SK-N-SH (cell line): ENCODE data around the gene B3GALT4. TPM values are rescaled to one million over a fixed set of nuclear protein-coding genes. Genes with fewer than 3 reads are reported as not detected.
A peak's percentile ranks its signal among the peaks of the same experiment; 100 is the strongest.

Experiments used
- CTCF ChIA-PET: fragments of 300-600, 350-600 bp; formaldehyde crosslinking; extraction: SDS; loops from one replicate; lab custom pipeline; 2021; lab: Yijun Ruan, JAX
- POLR2A ChIA-PET: fragments of 350-600 bp; sonication (Branson Sonifier 250); formaldehyde crosslinking; extraction: SDS; loops from one replicate; lab custom pipeline; 2020; ENCODE audit warnings: antibody characterized with exemption, inconsistent platforms; lab: Yijun Ruan, JAX
- DNase-seq: peaks from one replicate; pipeline ENCODE4 v3.0.0; 2012
- H2AFZ ChIP-seq: fragments of 200-600 bp; sonication (generic); 2 replicates; pipeline ENCODE4 v1.8.1; 2016; ENCODE audit warnings: antibody characterized with exemption, mild to moderate bottlenecking, low read depth
- H3F3A ChIP-seq: fragments of 200-600 bp; sonication (generic); replicated peaks from 2 replicates; pipeline ENCODE3; 2016; ENCODE audit warnings: antibody characterized with exemption, mild to moderate bottlenecking; ENCODE audit not compliant: insufficient read depth
- H3K27ac ChIP-seq, 2 experiments: fragments of 200-500 bp in 1 of 2; fragments of 200-600 bp in 1 of 2; sonication (Bioruptor generic) in 1 of 2; sonication (generic), shearing (Covaris generic) in 1 of 2; 2 replicates each; pipeline versions ENCODE4 v1.5.1 to v1.6.1; 2014 to 2016; ENCODE audit warnings: low read depth in 2 of 2, inconsistent platforms in 1 of 2, low read length in 1 of 2, mild to moderate bottlenecking in 1 of 2, mixed read lengths in 1 of 2
- H3K27me3 ChIP-seq: fragments of 200-600 bp; sonication (generic), shearing (Covaris generic); 2 replicates; pipeline ENCODE4 v1.6.1; 2016; ENCODE audit warnings: mixed run types; ENCODE audit not compliant: insufficient read depth
- H3K36me3 ChIP-seq, 2 experiments: fragments of 200-500 bp in 1 of 2; fragments of 200-600 bp in 1 of 2; sonication (Bioruptor generic) in 1 of 2; sonication (generic) in 1 of 2; replicated peaks in 1 of 2; 2 replicates each; pipeline versions ENCODE3 to v1.5.1; 2014 to 2016; ENCODE audit warnings: low read length in 1 of 2, mild to moderate bottlenecking in 1 of 2; ENCODE audit not compliant: insufficient read depth in 2 of 2, control insufficient read depth in 1 of 2
- H3K4me1 ChIP-seq, 2 experiments: fragments of 200-500 bp in 1 of 2; fragments of 200-600 bp in 1 of 2; sonication (Bioruptor generic) in 1 of 2; sonication (generic), shearing (Covaris generic) in 1 of 2; 2 replicates each; pipeline versions ENCODE4 v1.5.1 to v1.6.1; 2014 to 2016; ENCODE audit warnings: low read depth in 1 of 2, low read length in 1 of 2, mixed run types in 1 of 2; ENCODE audit not compliant: insufficient read depth in 2 of 2, control insufficient read depth in 1 of 2
- H3K4me2 ChIP-seq: fragments of 200-600 bp; sonication (generic), shearing (Covaris generic); 2 replicates; pipeline ENCODE4 v1.6.1; 2017; ENCODE audit warnings: mixed run types
- H3K4me3 ChIP-seq, 2 experiments: fragments of 200-500 bp in 1 of 2; fragments of 200-600 bp in 1 of 2; sonication (Bioruptor generic) in 1 of 2; sonication (generic), shearing (Covaris generic) in 1 of 2; 2 replicates each; pipeline versions ENCODE4 v1.5.1 to v1.8.1; 2014 to 2016; ENCODE audit warnings: low read depth in 2 of 2, inconsistent platforms in 1 of 2, low read length in 1 of 2, mild to moderate bottlenecking in 1 of 2, mixed read lengths in 1 of 2, moderate library complexity in 1 of 2
- H3K79me2 ChIP-seq: fragments of 200-600 bp; sonication (generic); 2 replicates; pipeline ENCODE4 v1.8.1; 2017; ENCODE audit warnings: mild to moderate bottlenecking; ENCODE audit not compliant: insufficient read depth
- H3K9ac ChIP-seq: fragments of 200-600 bp; sonication (generic); 2 replicates; pipeline ENCODE4 v1.6.1; 2017; ENCODE audit warnings: mixed run types
- H3K9me2 ChIP-seq: fragments of 200-600 bp; sonication (generic); 2 replicates; pipeline ENCODE4 v1.6.1; 2017; ENCODE audit warnings: mixed run types
- H3K9me3 ChIP-seq: fragments of 200-600 bp; sonication (generic); 2 replicates; pipeline ENCODE4 v1.6.1; 2017; ENCODE audit warnings: mixed run types, mild to moderate bottlenecking, moderate library complexity
- H4K20me1 ChIP-seq: fragments of 200-600 bp; sonication (generic); 2 replicates; pipeline ENCODE4 v1.6.1; 2017; ENCODE audit warnings: mild to moderate bottlenecking, mixed run types; ENCODE audit not compliant: insufficient read depth
- CHD2 ChIP-seq: fragments of 150-350 bp; IDR thresholded peaks from 2 replicates; pipeline ENCODE4 v1.6.1; 2018; ENCODE audit warnings: low read length; ENCODE audit not compliant: partially characterized antibody
- EZH2phosphoT487 ChIP-seq: fragments of 200-600 bp; sonication (generic); IDR thresholded peaks from 2 replicates; pipeline ENCODE4 v1.6.1; 2017; ENCODE audit warnings: low read depth, mixed run types, mild to moderate bottlenecking, antibody characterized with exemption, moderate library complexity, borderline replicate concordance
- FOSL2 ChIP-seq: IDR thresholded peaks from 2 replicates; pipeline ENCODE4 v1.4.0; 2012; ENCODE audit warnings: low read depth, mild to moderate bottlenecking, moderate library complexity, borderline replicate concordance
- GATA2 ChIP-seq: sonication (generic); formaldehyde crosslinking; IDR thresholded peaks from 2 replicates; pipeline ENCODE4 v1.5.0; 2020; ENCODE audit warnings: mild to moderate bottlenecking, missing genetic modification reagents
- MXI1 ChIP-seq: IDR thresholded peaks from 2 replicates; pipeline ENCODE4 v1.6.1; 2012; ENCODE audit warnings: mild to moderate bottlenecking, low read depth, low read length, improper control_type of control experiment
- NFIC ChIP-seq: IDR thresholded peaks from 2 replicates; pipeline ENCODE4 v1.4.0; 2012; ENCODE audit warnings: borderline replicate concordance
- NRF1 ChIP-seq: IDR thresholded peaks from 2 replicates; pipeline ENCODE4 v1.6.1; 2012; ENCODE audit warnings: low read depth, mild to moderate bottlenecking, low read length
- POLR2AphosphoS5 ChIP-seq: IDR thresholded peaks from 2 replicates; pipeline ENCODE4 v1.6.1; 2012; ENCODE audit warnings: low read depth, low read length
- RAD21 ChIP-seq: IDR thresholded peaks from 2 replicates; pipeline ENCODE4 v1.6.1; 2012; ENCODE audit warnings: mild to moderate bottlenecking, low read length
- RCOR1 ChIP-seq: fragments of 150-350 bp; IDR thresholded peaks from 2 replicates; pipeline ENCODE4 v1.6.1; 2017; ENCODE audit warnings: antibody characterized with exemption, low read length
- RXRA ChIP-seq: IDR thresholded peaks from 2 replicates; pipeline ENCODE4 v1.4.0; 2012; ENCODE audit warnings: low read depth, mild to moderate bottlenecking, borderline replicate concordance
- SMC3 ChIP-seq: IDR thresholded peaks from 2 replicates; pipeline ENCODE4 v1.6.1; 2012; ENCODE audit warnings: low read depth, low read length, improper control_type of control experiment
- TCF12 ChIP-seq: IDR thresholded peaks from 2 replicates; pipeline ENCODE4 v1.4.0; 2012
- WGBS: methylation state at CpG from one replicate; pipeline ENCODE4 v1.1.6; 2017; ENCODE audit warnings: low lambda C conversion rate; 5-methylcytosine and 5-hydroxymethylcytosine counted together
- polyA plus RNA-seq, 3 experiments: library from polyadenylated mRNA; depleted of rRNA; stranded (reverse); fragments of >200 nt; gene quantifications; 2 replicates each; pipeline ENCODE4 v1.2.3, GENCODE V29; 2012
- TF ChIP-seq, protein P1 (sequence below): IDR thresholded peaks from 2 replicates; pipeline ENCODE4 v1.4.0; 2012; ENCODE audit warnings: low read depth
- TF ChIP-seq, protein P2 (sequence below): fragments of 150-350 bp; IDR thresholded peaks from 2 replicates; pipeline ENCODE4 v1.6.1; 2016; ENCODE audit warnings: mild to moderate bottlenecking, low read depth, low read length
- TF ChIP-seq, protein P3 (sequence below): IDR thresholded peaks from 2 replicates; pipeline ENCODE4 v1.4.0; 2012; ENCODE audit warnings: low read depth, borderline replicate concordance
- TF ChIP-seq, protein P4 (sequence below): fragments of 150-350 bp; IDR thresholded peaks from 2 replicates; pipeline ENCODE4 v1.6.1; 2017; ENCODE audit warnings: antibody characterized with exemption, low read length, low read depth, borderline replicate concordance
- TF ChIP-seq, protein P5 (sequence below): fragments of 200-600 bp; sonication (generic); IDR thresholded peaks from 2 replicates; pipeline ENCODE4 v1.6.1; 2017; ENCODE audit warnings: antibody characterized with exemption, mild to moderate bottlenecking, moderate library complexity
- TF ChIP-seq, protein P6 (sequence below): IDR thresholded peaks from 2 replicates; pipeline ENCODE4; 2012

B3GALT4 gene
- polyA plus RNA-seq, 1 of the 3 experiments (the other 2 are of a cell fraction): 0.56 TPM

DNA sequence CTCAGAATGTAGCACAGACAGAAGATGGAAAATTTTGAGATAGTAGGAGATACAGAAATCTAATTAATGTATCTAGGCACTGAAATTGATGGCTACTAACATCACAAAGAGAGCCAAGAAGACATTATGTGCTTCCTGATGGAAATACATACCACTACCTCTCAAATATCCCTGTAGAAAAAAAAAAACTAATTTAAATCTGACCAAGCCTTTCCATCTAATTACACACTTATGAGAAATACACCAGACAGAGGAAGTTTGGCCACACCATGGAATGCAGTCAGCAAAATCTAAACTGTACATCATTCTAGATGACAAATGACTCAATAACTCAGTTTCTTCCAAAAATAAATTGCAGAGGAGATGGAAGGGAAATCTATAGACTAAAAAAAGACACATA is 24.2 kb upstream of the B3GALT4 start (continued):
- TF ChIP-seq EZH2phosphoT487: no peak
- no peak for TF ChIP-seq SMC3
- TF ChIP-seq, protein P1, sequence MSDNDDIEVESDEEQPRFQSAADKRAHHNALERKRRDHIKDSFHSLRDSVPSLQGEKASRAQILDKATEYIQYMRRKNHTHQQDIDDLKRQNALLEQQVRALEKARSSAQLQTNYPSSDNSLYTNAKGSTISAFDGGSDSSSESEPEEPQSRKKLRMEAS: no peak
- 0 out of 2 replicates have a peak, but pooled peaks have one; percentile 11 for TF ChIP-seq RXRA
- peak; percentile 19; the same call in 1 of the 2 replicates for TF ChIP-seq FOSL2
- no peak for TF ChIP-seq RAD21

DNA sequence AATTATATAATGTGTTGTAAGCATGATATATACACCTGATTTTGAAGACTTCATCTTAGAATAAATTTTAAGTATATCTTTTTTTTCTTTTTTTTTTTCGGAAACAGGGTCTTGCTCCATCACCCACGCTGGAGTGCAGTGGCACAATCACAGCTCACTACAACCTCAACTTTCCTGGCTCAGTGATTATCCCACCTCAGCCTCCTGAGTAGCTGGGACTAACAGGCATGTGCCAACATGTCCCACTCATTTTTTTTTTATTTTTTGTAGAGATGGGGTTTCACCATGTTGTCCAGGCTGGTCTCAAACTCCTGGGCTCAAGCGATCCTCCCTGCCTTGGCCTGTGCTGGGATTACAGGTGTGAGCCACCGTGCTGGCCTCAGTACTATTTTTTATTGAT is 22.3 kb upstream of the B3GALT4 start:
- DNase-seq: no peak
- peaks cover 32% of the 10 kb centered on the region for H3F3A ChIP-seq
- ChIA-PET CTCF (interaction anchor here (0.6 to 1.6 kb wide), 6 partner anchors 17 to 416 kb away, joined by 3 to 4 read pairs (median 3); partner anchors contain the start of genes RPS18, TAP2 and VPS52), POLR2A (interaction anchor here (0.6 to 1.5 kb wide), 2 partner anchors 17 to 44 kb away, joined by 3 read pairs; partner anchors contain the start of genes RPS18 and VPS52)
- no peaks in the 10 kb centered on the region for H4K20me1 ChIP-seq
- peaks cover 7 to 33% of the 10 kb centered on the region in 2 experiments for H3K36me3 ChIP-seq
- no peak overlapping the region for H3K9ac ChIP-seq
- H3K9me2 ChIP-seq: no peaks in the 10 kb centered on the region
- H3K79me2 ChIP-seq: peaks cover 10% of the 10 kb centered on the region; the same call in 1 of the 2 replicates
- H3K4me2 ChIP-seq: no peak overlapping the region
- peaks cover 12 to 21% of the 10 kb centered on the region in 2 experiments; a peak in 3 of 4 replicates for H3K4me1 ChIP-seq
- no peak overlapping the region for H3K4me3 ChIP-seq
- H3K27ac ChIP-seq: no peak overlapping the region
- 96% methylated on average over 4 of the region's 4 CpGs for WGBS
- H3K27me3 ChIP-seq: no peaks in the 10 kb centered on the region
- H3K9me3 ChIP-seq: no peaks in the 10 kb centered on the region
- H2AFZ ChIP-seq: no peak overlapping the region
- TF ChIP-seq POLR2AphosphoS5 (no peak), NRF1 (no peak), RCOR1 (no peak), TCF12 (no peak), CHD2 (no peak), GATA2 (no peak), NFIC (no peak), MXI1 (no peak)
- TF ChIP-seq, protein P2, sequence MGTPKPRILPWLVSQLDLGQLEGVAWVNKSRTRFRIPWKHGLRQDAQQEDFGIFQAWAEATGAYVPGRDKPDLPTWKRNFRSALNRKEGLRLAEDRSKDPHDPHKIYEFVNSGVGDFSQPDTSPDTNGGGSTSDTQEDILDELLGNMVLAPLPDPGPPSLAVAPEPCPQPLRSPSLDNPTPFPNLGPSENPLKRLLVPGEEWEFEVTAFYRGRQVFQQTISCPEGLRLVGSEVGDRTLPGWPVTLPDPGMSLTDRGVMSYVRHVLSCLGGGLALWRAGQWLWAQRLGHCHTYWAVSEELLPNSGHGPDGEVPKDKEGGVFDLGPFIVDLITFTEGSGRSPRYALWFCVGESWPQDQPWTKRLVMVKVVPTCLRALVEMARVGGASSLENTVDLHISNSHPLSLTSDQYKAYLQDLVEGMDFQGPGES: no peak
- TF ChIP-seq, protein P3, sequence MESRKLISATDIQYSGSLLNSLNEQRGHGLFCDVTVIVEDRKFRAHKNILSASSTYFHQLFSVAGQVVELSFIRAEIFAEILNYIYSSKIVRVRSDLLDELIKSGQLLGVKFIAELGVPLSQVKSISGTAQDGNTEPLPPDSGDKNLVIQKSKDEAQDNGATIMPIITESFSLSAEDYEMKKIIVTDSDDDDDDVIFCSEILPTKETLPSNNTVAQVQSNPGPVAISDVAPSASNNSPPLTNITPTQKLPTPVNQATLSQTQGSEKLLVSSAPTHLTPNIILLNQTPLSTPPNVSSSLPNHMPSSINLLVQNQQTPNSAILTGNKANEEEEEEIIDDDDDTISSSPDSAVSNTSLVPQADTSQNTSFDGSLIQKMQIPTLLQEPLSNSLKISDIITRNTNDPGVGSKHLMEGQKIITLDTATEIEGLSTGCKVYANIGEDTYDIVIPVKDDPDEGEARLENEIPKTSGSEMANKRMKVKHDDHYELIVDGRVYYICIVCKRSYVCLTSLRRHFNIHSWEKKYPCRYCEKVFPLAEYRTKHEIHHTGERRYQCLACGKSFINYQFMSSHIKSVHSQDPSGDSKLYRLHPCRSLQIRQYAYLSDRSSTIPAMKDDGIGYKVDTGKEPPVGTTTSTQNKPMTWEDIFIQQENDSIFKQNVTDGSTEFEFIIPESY: no peak
- TF ChIP-seq, protein P4, sequence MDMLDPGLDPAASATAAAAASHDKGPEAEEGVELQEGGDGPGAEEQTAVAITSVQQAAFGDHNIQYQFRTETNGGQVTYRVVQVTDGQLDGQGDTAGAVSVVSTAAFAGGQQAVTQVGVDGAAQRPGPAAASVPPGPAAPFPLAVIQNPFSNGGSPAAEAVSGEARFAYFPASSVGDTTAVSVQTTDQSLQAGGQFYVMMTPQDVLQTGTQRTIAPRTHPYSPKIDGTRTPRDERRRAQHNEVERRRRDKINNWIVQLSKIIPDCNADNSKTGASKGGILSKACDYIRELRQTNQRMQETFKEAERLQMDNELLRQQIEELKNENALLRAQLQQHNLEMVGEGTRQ: no peak
- TF ChIP-seq, protein P5, sequence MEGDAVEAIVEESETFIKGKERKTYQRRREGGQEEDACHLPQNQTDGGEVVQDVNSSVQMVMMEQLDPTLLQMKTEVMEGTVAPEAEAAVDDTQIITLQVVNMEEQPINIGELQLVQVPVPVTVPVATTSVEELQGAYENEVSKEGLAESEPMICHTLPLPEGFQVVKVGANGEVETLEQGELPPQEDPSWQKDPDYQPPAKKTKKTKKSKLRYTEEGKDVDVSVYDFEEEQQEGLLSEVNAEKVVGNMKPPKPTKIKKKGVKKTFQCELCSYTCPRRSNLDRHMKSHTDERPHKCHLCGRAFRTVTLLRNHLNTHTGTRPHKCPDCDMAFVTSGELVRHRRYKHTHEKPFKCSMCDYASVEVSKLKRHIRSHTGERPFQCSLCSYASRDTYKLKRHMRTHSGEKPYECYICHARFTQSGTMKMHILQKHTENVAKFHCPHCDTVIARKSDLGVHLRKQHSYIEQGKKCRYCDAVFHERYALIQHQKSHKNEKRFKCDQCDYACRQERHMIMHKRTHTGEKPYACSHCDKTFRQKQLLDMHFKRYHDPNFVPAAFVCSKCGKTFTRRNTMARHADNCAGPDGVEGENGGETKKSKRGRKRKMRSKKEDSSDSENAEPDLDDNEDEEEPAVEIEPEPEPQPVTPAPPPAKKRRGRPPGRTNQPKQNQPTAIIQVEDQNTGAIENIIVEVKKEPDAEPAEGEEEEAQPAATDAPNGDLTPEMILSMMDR: no peak
- TF ChIP-seq, protein P6, sequence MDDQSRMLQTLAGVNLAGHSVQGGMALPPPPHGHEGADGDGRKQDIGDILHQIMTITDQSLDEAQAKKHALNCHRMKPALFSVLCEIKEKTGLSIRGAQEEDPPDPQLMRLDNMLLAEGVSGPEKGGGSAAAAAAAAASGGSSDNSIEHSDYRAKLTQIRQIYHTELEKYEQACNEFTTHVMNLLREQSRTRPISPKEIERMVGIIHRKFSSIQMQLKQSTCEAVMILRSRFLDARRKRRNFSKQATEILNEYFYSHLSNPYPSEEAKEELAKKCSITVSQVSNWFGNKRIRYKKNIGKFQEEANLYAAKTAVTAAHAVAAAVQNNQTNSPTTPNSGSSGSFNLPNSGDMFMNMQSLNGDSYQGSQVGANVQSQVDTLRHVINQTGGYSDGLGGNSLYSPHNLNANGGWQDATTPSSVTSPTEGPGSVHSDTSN: no peak
